Lung microvascular endothelial cell (primary cell): ENCODE results near the gene ACE2. TPM values are rescaled to one million over a fixed set of nuclear protein-coding genes. Genes with fewer than 3 reads are reported as not detected.
"Not testable (repeated sequence)": the region's sequence is repeated elsewhere in the genome, so short reads cannot be mapped to it uniquely, and the experiment has no call there.

ENCODE experiments used
- DNase-seq, 2 donors: peaks; one replicate each; pipeline versions ENCODE4 v3.0.0 to v3.0.0-alpha.2; 2010; ENCODE audit warnings: low read depth in 2 of 2
- total RNA-seq: library from RNA; depleted of rRNA; stranded (reverse); fragments of >200 nt; gene quantifications from 2 replicates; pipeline ENCODE4 v1.2.1, GENCODE V29; 2014

Gene ACE2
- total RNA-seq: not detected in 2 replicates

DNA sequence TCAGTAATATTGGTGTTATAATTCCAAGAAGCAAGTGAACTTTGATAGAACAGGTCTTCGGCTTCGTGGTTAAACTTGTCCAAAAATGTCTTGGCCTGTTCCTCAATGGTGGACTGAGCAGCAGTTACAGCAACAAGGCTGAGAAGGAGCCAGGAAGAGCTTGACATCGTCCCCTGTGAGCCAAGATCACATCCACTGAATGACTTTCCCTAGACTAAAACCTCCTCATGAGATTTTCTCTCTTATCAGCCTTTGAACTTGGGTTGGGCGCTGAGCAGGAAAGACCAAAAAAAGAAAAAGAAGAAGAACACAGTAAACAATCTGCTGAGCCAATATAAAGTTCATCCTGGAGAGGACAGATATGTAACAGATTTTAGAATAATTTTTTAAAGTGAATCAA is at the start of gene ACE2:
Gene ACE2, minus strand, starts transcription at position 216 of the 400 bp plus-strand sequence. Its CDS starts 49 bp downstream, at position 167.
- DNase-seq: no peak

DNA sequence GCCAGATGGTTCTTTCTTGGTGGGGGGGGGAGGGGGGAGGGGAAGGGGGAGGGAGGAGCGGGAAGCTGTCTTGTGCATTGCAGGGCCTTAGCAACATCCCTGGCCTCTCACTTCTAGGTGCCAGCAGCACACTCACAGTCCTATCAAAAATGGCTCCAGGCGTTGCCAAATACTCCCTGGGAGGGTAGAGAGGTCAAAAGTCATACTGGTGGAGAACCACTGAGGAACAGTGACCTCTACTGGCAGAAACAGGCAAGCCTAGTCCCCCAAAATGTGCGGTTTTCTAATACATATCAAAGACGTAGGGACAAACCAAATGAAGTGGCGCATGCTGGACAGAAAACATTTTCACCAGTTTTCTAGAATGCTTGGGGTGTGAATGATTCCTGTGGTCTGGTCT is 46.8 kb upstream of the ACE2 start:
- DNase-seq: not testable (repeated sequence)

DNA sequence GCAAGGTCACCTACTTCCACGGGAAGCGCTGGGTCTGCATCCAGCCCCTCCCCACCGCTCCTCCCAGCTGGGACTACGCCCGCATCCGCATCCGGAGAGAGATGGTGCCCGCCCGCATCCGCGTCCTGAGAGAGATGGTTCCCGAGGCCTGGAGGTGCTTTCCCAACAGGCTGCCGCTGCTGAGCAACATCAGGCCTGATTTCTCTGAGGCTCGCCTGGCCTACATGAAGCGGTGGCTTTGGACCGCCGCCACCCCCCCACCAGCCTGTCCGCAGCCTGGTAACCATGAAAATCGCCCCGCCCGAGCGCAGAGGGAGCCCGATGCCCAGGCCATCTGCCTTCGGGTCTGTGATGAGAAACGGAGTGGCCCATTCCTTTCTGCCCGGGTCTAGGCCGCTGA is 45.8 kb upstream of the ACE2 start:
- no peak for DNase-seq

DNA sequence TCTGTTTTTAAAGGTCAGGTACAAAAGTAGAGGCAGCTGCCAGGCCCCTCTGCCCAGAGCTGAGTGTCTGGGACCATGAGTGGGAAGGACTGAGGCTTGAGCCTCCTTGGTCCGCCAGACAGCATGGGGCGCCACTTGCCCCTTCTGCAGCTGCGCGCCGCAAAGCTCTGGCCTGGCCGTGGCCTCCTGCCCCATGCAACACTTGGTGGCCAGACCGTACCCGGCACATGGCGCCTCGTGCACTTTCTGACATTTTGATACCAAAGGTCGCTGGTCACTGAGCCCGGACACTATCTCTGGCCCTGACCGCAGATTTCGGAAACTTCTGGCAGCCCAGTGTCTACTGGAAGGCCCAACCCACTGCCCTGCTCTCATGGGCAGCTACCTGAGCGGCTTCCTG is 45.3 kb upstream of the ACE2 start:
- DNase-seq: no peak

- DNase-seq: no peak
These were observed 44.5 kb upstream of the ACE2 start for GRCh38 chrX:15645266-15645665.

- DNase-seq: no peak
These were observed 43.8 kb upstream of the ACE2 start for GRCh38 chrX:15644560-15644872.

DNA sequence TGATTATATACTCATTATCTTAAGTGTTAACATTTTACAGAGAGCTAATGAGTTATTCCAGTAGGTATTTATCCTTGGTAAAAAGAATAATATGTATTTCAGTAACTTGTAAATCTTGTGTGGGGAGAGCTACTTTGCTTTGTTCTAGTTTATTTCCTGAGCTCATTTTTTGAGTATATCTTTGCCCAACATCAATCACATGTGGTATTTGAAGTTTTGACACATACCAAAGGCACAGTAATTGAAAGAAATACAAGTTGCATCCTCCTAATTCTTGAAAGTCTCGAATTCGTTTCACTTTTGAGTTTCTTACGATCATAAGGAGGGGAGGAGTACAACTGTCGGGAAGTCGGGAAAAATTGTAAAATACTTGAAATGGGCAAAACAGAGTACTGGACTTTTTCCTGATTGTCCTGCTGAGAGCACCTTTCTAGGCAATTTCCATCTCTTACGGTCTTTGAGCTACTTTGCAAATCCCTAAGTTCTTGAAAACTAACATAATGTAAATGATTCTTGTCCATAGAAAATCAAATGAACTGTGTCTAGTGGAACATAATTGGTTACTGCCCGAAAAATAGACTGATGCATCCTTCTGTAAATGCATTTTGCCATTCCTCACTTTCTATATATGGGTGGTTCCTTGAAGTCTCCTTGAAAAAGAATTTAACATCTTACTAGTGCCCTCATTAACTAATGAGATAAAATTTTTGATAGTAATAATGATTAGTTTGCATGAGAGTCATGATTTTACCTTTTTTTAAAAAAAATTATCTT is 43.2 kb upstream of the ACE2 start:
- DNase-seq: peak in 1 of 2 donors; percentile 1

- no peak for DNase-seq
These were observed 30.9 kb upstream of the ACE2 start for GRCh38 chrX:15631637-15632036.

DNA sequence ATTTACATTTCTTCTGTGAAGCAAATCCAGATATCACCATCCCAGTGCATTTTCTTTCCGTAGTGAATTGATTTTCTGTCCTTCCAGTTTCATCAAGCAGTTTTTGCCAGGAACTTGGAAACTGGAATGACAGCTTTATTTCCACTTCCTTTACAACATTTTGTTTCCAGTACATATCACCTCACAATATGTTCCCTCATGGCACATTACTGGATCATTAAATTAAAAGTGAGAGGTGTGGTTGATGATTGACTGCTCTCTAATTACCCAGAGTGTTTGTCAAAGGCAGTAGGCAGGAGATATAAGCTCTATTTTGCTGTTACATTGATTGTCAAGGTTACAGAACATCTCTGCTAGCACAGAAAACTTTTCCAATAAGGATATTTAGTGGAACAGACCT is 22.3 kb upstream of the ACE2 start:
- DNase-seq: peak in 1 of 2 donors; percentile 3

GRCh38 chrX:15619053-15619755 is 18.4 kb upstream of the ACE2 start:
- no peak for DNase-seq

GRCh38 chrX:15617111-15617510 is 16.4 kb upstream of the ACE2 start:
- no peak for DNase-seq

GRCh38 chrX:15616531-15616930 is 15.8 kb upstream of the ACE2 start:
- DNase-seq: no peak

DNA sequence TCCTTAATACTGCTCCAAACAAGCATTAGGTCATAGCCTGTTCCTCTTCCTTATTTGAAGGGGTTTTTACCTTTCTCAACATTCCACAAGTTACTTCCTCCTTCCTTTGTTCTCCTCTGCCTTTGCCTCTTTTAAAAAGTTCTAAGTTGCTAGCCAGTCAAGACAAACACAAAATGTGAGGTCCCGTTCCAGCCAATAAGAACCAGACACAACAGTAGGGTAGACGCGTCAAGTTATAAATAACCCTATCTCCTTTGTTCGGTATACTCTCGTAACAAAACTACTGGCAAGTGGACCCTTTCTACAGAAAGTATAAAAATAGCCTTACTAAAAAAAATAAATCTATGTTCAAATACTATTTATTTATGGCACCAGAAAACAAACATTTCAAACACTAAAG is 6.3 kb upstream of the ACE2 start:
- DNase-seq: no peak

- no peak for DNase-seq
These were observed 5.4 kb upstream of the ACE2 start for GRCh38 chrX:15606136-15606535.

DNA sequence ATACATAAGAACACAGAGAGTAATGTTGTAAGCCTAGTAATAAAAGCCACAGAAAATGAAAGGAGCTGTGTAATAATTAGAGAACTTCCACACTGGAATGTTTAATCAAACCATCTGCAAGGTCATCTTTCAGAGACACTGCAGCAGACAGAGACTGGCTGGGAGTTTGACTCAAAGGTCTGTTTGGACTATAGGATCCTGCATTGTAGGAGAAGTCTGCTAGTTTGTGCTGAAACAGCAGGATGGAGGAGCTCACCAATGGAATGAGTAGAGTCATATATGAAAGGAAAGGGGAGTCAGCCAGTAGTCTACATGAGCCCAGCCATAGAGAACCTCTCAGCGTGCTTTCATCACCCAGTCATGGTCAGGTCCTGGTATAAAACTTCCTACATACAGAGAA is 4.5 kb upstream of the ACE2 start:
- DNase-seq: no peak

GRCh38 chrX:15602761-15603160 is 2.0 kb upstream of the ACE2 start:
- DNase-seq: no peak

DNA sequence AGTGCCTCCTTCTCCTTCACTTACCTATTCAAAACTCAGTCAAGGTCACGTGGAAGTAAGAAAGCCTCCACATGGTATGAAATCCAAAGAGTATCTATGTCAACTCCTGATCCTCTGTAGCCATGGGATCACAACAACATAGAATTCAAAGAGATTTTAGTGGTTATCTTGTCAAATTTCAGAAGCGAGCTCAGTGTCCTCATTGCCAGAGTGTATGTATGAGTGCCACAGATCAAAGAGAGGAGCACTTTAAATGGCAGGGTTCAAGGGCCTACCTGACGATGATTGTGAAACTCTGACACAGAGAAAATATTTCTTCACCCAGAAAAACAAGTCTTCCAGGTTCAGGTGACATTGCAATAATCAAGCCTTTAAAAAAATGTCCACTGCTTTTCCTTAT is 1.2 kb upstream of the ACE2 start:
- DNase-seq: no peak

DNA sequence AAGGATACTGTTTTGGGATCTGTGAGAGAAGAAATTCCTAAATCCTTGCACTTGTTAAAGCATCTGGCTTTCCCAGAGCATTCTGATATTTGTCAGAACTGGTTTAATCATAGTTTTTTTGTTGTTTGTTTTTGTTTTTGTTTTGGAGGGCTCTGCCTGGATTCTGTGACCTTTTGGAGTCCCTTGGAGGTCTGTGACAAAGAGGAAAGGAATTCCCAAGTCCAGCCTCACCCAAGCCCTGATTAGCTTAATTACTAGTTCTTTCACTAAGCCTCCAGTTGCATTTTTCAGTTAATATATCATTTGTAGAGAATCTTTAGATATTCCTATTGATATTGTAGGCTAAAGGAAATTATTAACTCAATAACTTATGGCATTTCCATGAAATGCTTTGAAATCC is 711 bp downstream of the ACE2 start:
- DNase-seq: no peak

DNA sequence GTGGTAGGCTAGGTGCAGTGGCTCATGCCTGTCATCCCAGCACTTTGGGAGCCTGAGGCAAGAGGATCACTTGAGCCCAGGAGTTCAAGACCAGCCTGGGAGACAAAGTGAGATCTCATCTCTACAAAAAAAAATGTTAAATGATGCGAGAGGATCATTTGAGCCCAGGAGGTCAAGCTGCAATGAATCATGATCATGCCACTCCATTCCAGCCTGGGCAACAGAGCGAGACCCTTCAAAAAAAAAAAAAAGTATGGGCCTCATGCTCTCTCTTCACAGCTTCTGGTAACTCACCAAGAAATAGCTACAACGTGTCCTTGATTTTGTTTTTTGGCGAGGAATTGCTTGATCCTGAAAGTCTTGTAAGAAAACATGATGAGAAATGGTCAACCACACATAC is 1.3 kb downstream of the ACE2 start:
- no peak for DNase-seq

DNA sequence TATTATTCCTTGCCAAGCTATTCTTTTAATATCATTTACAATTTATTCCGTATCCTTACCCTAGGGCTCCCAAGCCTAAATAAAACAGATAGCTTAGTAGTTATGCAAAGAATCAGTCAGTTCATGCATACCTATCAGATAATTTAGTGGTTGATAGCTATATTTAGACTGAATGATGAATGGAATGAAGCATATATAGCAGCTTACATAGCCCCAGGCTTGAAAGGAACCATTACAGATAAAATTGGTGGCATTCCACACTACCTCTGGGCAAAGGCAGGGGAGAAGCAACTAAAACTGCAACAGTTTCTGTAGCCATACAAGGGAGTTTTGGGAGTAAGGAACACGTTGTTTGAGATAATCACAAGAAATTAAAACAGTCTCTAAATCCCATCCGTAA is 2.7 kb downstream of the ACE2 start:
- no peak for DNase-seq

DNA sequence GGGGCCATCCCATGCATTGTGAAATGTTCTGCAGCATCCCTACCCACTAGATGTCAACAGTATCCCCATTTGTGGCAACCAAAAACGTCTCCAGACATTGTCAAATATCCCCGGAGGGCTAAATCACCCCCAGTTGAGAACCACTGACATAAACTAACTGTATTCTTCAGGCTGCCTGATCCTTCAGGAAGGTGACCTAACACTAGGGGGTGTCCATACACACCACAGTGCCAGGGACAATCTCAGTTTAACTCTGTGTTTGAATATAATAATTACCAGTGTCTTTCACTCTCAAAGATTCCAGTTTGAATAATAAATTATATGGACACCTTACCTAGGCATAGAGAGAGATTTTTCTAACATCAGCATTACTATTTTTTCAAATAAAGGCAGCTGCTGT is 6.4 kb downstream of the ACE2 start:
- DNase-seq: no peak

DNA sequence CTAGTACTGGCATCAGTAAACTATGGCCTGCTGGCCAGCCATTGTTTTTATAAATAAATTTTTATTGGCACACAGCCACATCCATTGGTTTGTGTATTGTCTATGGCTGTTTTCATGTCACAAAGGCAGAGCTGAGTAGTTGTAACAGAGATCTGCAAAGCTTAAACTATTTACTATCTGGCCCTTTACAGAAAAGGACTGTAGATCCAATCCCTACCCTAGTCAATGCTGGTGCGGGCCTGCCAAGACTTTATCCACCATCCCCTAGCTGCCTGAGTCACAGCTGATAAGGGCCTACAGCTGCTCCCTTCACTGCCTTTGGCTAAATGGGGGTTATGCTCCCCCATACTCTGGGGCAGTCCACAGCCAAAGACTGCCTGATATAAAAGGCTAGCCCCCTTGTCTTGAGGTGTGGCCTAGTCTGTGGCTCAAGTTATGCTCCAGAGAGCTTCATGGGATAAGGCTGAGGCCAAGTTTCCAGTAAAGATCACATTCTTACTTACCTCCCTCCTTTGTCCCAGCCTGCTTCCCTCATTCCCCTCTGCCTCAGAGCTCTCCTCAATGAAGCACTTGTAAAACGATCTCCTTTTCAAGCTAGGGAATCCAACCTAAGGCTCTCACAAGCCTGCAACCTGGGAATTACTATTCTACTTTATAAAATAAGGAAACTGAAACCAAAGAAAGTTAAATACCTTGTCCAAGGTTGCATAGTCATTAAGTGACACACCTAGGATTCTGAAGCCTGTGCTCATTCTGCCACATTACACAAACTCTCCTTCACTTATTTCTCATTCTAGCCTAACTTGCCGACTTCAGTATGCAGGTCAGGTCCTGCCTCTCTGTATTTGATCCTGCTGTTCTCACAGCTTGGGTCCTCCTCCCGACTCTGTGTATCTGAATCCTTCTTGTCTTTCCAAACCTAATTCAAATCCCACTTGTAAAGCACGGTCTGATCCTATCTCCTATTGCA is 20.7 kb downstream of the ACE2 start:
- DNase-seq: peak; percentile 32 to 61
